Astrocyte (in vitro differentiated cells and primary cell): ENCODE measurements around the gene MEMO1.
"Not testable (repeated sequence)": the region's sequence is repeated elsewhere in the genome, so short reads cannot be mapped to it uniquely, and the experiment has no call there.

Experiments used
- EZH2 ChIP-seq: IDR thresholded peaks from 2 replicates; pipeline ENCODE4 v1.6.1; 2012; ENCODE audit warnings: mild to moderate bottlenecking, low read length, inconsistent platforms; ENCODE audit not compliant: insufficient read depth
- TF ChIP-seq, protein P1 (sequence below): IDR thresholded peaks from 2 replicates; pipeline ENCODE4 v1.5.1; 2011; ENCODE audit warnings: low read depth, mild to moderate bottlenecking, inconsistent platforms, low read length, moderate library complexity; ENCODE audit not compliant: insufficient read depth

DNA sequence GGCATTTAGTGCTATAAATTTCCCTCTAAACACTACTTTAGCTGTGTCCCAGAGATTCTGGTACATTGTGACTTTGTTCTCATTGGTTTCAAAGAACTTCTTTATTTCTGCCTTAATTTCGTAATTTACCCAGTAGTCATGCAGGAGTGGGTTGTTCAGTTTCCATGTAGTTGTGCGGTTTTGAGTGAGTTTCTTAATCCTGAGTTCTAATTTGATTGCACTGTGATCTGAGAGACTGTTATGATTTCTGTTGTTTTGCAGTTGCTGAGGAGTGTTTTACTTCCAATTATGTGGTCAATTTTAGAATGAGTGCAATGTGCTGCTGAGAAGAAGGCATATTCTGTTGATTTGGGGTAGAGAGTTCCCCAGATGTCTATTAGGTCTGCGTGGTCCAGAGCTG is 112.5 kb downstream of the MEMO1 start:
- TF ChIP-seq, protein P1, sequence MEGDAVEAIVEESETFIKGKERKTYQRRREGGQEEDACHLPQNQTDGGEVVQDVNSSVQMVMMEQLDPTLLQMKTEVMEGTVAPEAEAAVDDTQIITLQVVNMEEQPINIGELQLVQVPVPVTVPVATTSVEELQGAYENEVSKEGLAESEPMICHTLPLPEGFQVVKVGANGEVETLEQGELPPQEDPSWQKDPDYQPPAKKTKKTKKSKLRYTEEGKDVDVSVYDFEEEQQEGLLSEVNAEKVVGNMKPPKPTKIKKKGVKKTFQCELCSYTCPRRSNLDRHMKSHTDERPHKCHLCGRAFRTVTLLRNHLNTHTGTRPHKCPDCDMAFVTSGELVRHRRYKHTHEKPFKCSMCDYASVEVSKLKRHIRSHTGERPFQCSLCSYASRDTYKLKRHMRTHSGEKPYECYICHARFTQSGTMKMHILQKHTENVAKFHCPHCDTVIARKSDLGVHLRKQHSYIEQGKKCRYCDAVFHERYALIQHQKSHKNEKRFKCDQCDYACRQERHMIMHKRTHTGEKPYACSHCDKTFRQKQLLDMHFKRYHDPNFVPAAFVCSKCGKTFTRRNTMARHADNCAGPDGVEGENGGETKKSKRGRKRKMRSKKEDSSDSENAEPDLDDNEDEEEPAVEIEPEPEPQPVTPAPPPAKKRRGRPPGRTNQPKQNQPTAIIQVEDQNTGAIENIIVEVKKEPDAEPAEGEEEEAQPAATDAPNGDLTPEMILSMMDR: not testable (repeated sequence)
- TF ChIP-seq EZH2: not testable (repeated sequence)
